Panc1 (cell line): ENCODE results near the gene KCNJ12. TPM values are rescaled to one million over a fixed set of nuclear protein-coding genes. Genes with fewer than 3 reads are reported as not detected.
"Not testable (repeated sequence)": the region's sequence is repeated elsewhere in the genome, so short reads cannot be mapped to it uniquely, and the experiment has no call there.

Source experiments
- ATAC-seq: fragments of 200-7000 bp; cut with Tn5 transposase; 2 replicates; pipeline ENCODE4 v1.9.1; 2020; ENCODE audit warnings: mild to moderate bottlenecking, moderate library complexity
- Bru-seq: library from RNA; stranded (reverse); fragments of 400-500 nt; gene quantifications from one replicate; lab custom pipeline; 2021; lab: Mats Ljungman, UMichigan
- BruChase-seq, 2 experiments: library from RNA; stranded (reverse); fragments of 400-500 nt; gene quantifications; one replicate each; lab custom pipeline; 2021; lab: Mats Ljungman, UMichigan
- BruUV-seq: library from RNA; stranded (reverse); fragments of 400-500 nt; replicated peaks from 2 replicates; lab custom pipeline; 2021; lab: Mats Ljungman, UMichigan
- CTCF ChIA-PET: fragments of 300-600 bp; sonication (Branson Sonifier 250); formaldehyde crosslinking; loops from one replicate; lab custom pipeline; 2022; ENCODE audit warnings: antibody characterized with exemption; lab: Charles Lee
- POLR2A ChIA-PET: fragments of 300-600 bp; sonication (Branson Sonifier 250); formaldehyde crosslinking; loops from one replicate; lab custom pipeline; 2022; ENCODE audit warnings: antibody characterized with exemption; lab: Charles Lee
- DNase-seq: peaks from one replicate; pipeline ENCODE4 v3.0.0-alpha.2; 2010; ENCODE audit warnings: low read depth, low spot score
- H3K27ac ChIP-seq: 2 replicates; pipeline ENCODE4 v1.5.1; 2011; ENCODE audit warnings: mild to moderate bottlenecking, low read length, inconsistent platforms
- H3K27me3 ChIP-seq: fragments of 200-500 bp; sonication (Bioruptor generic); 2 replicates; pipeline ENCODE4 v1.6.0; 2014; ENCODE audit warnings: low read length, inconsistent platforms; ENCODE audit not compliant: control insufficient read depth, insufficient read depth
- H3K36me3 ChIP-seq: fragments of 200-500 bp; sonication (Bioruptor generic); 2 replicates; pipeline ENCODE4 v1.5.1; 2014; ENCODE audit warnings: inconsistent platforms, mild to moderate bottlenecking, low read length, moderate library complexity; ENCODE audit not compliant: control insufficient read depth, insufficient read depth
- H3K4me1 ChIP-seq: 2 replicates; pipeline ENCODE4 v1.5.1; 2011; ENCODE audit warnings: inconsistent platforms, mild to moderate bottlenecking, low read length, moderate library complexity; ENCODE audit not compliant: control insufficient read depth, insufficient read depth
- H3K4me3 ChIP-seq, 2 experiments: 2 replicates each; pipeline ENCODE4 v1.5.1; 2011 to 2012; ENCODE audit warnings: low read depth in 2 of 2, low read length in 2 of 2, mild to moderate bottlenecking in 2 of 2, inconsistent platforms in 1 of 2, moderate library complexity in 1 of 2
- H3K9me3 ChIP-seq: fragments of 200-500 bp; sonication (Bioruptor generic); 2 replicates; pipeline ENCODE4 v1.5.1; 2014; ENCODE audit warnings: low read depth, mild to moderate bottlenecking, inconsistent platforms, low read length, moderate library complexity; ENCODE audit not compliant: control insufficient read depth, insufficient read depth
- POLR2AphosphoS5 ChIP-seq: IDR thresholded peaks from 2 replicates; pipeline ENCODE4 v1.6.1; 2012; ENCODE audit warnings: mild to moderate bottlenecking, low read depth, low read length, moderate library complexity
- SIN3A ChIP-seq: IDR thresholded peaks from 2 replicates; pipeline ENCODE4 v1.6.1; 2012; ENCODE audit warnings: low read depth, mild to moderate bottlenecking, low read length, moderate library complexity, borderline replicate concordance; ENCODE audit not compliant: insufficient read depth
- TCF7L2 ChIP-seq: IDR thresholded peaks from 2 replicates; pipeline ENCODE4 v1.6.1; 2011; ENCODE audit warnings: mild to moderate bottlenecking, low read depth, low read length, inconsistent platforms
- in situ Hi-C: cut with HindIII; loops from 2 replicates; pipeline ENCODE4 v1.10.0; 2016; ENCODE audit warnings: low sequenced_read_pairs, low pct_unique_long_range_greater_than_20kb
- intact Hi-C: fragments of 100-400 bp; cut with micrococcal nuclease; formaldehyde crosslinking; loops from one replicate; pipeline ENCODE4 v1.10.0; 2022; ENCODE audit not compliant: unreplicated experiment
- long read RNA-seq: library from polyadenylated mRNA; unstranded; transcript quantifications from one replicate; pipeline ENCODE4 v2.0.0, GENCODE V29; 2021; ENCODE audit not compliant: unreplicated experiment
- polyA plus RNA-seq: library from polyadenylated mRNA; unstranded; fragments of >200 nt; gene quantifications from one replicate; pipeline ENCODE4 v1.2.1, GENCODE V29; 2012; ENCODE audit warnings: missing spikeins; ENCODE audit not compliant: insufficient read length
- total RNA-seq: library from RNA; stranded (reverse); gene quantifications from one replicate; pipeline ENCODE4 v1.2.1, GENCODE V29; 2021; ENCODE audit not compliant: unreplicated experiment
- TF ChIP-seq, protein P1 (sequence below): fragments of 450-650 bp; IDR thresholded peaks from 2 replicates; pipeline ENCODE4 v1.5.1; 2017; ENCODE audit warnings: mild to moderate bottlenecking
- TF ChIP-seq, protein P2 (sequence below), 2 experiments: IDR thresholded peaks; 2 replicates each; pipeline ENCODE4 v1.6.1; 2011 to 2012; ENCODE audit warnings: low read depth in 2 of 2, control low read depth in 1 of 2, low read length in 1 of 2, mild to moderate bottlenecking in 1 of 2, moderate library complexity in 1 of 2; ENCODE audit not compliant: insufficient read depth in 1 of 2

Gene KCNJ12
- 2.7 TPM for total RNA-seq
- 2.9 TPM for polyA plus RNA-seq
- percentile 35 among the genes with signal in this experiment for Bru-seq, nascent RNA
- BruChase-seq, experiment 1, labeled RNA remaining after a 2-hour chase = percentile 38 among the genes with signal in this experiment
- BruChase-seq, experiment 2, labeled RNA remaining after a 6-hour chase = percentile 35 among the genes with signal in this experiment
- long read RNA-seq, full-length matches to known transcripts = 6 of 12 reads
- long read RNA-seq, partial matches to known transcripts = 0 of 12 reads
- long read RNA-seq, other reads (novel, unspliced or antisense) = 6 of 12 reads

DNA sequence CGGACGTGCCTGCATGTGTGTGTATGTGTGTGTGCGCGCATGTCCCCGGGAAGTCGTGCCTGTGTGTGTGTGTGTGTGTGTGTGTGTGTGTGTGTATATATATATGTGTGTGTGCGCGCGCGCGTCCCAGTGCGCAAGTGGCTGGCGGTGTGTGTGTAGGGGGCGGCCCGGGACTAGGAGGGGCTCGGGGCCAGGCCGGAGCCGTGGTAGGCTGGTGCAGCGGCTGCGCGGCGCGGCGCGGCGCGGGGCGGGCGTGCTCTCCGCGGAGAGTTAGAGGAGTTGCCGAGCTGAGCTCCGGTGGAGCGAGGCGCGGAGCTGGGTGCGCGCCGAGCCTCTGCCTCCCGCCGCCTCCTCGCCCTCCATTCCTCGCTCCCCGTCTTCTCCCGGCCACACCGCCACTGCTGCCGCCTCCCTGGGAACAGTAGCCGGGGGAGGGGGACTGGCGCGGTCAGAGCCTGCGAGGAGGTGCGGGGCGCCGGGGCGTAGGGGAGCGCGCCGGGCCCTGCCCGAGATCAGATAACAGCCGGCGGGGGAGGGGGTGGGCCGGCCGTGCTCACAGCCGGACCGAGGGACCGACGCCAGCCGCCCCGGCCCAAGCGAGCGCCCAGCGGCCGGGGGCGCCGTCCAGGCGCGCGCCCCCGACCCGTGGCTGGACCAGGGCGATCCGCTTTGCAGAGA, at the start of gene KCNJ12:
TSS of gene KCNJ12 (plus strand) at position 277 of the 678 bp plus-strand sequence. CDS start 38,986 bp downstream, outside the sequence.
- Histone ChIP-seq H3K4me3 (peak within 1 kb of the TSS; percentile 44 to 45), H3K27ac (no peak within 1 kb of the TSS), H3K27me3 (no peaks in the 10 kb centered on the region), H3K9me3 (no peaks in the 10 kb centered on the region), H3K36me3 (no peaks in the 10 kb centered on the region; the same call in 1 of the 2 replicates), H3K4me1 (no peaks in the 10 kb centered on the region)
- ChIA-PET POLR2A (interaction anchor here (0.5 kb wide), 1 partner anchor 1842 kb away, joined by 3 read pairs; no protein-coding TSS in a partner anchor), CTCF (interaction anchor here (0.5 kb wide), 1 partner anchor 257 kb away, joined by 4 read pairs; no protein-coding TSS in a partner anchor)
- TF ChIP-seq TCF7L2 = no peak
- TF ChIP-seq, protein P1, sequence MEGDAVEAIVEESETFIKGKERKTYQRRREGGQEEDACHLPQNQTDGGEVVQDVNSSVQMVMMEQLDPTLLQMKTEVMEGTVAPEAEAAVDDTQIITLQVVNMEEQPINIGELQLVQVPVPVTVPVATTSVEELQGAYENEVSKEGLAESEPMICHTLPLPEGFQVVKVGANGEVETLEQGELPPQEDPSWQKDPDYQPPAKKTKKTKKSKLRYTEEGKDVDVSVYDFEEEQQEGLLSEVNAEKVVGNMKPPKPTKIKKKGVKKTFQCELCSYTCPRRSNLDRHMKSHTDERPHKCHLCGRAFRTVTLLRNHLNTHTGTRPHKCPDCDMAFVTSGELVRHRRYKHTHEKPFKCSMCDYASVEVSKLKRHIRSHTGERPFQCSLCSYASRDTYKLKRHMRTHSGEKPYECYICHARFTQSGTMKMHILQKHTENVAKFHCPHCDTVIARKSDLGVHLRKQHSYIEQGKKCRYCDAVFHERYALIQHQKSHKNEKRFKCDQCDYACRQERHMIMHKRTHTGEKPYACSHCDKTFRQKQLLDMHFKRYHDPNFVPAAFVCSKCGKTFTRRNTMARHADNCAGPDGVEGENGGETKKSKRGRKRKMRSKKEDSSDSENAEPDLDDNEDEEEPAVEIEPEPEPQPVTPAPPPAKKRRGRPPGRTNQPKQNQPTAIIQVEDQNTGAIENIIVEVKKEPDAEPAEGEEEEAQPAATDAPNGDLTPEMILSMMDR = no peak
- TF ChIP-seq, protein P2, sequence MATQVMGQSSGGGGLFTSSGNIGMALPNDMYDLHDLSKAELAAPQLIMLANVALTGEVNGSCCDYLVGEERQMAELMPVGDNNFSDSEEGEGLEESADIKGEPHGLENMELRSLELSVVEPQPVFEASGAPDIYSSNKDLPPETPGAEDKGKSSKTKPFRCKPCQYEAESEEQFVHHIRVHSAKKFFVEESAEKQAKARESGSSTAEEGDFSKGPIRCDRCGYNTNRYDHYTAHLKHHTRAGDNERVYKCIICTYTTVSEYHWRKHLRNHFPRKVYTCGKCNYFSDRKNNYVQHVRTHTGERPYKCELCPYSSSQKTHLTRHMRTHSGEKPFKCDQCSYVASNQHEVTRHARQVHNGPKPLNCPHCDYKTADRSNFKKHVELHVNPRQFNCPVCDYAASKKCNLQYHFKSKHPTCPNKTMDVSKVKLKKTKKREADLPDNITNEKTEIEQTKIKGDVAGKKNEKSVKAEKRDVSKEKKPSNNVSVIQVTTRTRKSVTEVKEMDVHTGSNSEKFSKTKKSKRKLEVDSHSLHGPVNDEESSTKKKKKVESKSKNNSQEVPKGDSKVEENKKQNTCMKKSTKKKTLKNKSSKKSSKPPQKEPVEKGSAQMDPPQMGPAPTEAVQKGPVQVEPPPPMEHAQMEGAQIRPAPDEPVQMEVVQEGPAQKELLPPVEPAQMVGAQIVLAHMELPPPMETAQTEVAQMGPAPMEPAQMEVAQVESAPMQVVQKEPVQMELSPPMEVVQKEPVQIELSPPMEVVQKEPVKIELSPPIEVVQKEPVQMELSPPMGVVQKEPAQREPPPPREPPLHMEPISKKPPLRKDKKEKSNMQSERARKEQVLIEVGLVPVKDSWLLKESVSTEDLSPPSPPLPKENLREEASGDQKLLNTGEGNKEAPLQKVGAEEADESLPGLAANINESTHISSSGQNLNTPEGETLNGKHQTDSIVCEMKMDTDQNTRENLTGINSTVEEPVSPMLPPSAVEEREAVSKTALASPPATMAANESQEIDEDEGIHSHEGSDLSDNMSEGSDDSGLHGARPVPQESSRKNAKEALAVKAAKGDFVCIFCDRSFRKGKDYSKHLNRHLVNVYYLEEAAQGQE (IDR thresholded peaks at IDR 0.05; ENCODE audit: insufficient read depth in 1 of 2, low read depth in 2 of 2, low read length in 1 of 2) = no peak
- no peak for TF ChIP-seq POLR2AphosphoS5
- no peak for TF ChIP-seq SIN3A
- intact Hi-C loops (no loop called here), in situ Hi-C loops (no loop called here)
- no peak for DNase-seq
- no TSS peak for BruUV-seq
- ATAC-seq = peak; percentile 73

DNA sequence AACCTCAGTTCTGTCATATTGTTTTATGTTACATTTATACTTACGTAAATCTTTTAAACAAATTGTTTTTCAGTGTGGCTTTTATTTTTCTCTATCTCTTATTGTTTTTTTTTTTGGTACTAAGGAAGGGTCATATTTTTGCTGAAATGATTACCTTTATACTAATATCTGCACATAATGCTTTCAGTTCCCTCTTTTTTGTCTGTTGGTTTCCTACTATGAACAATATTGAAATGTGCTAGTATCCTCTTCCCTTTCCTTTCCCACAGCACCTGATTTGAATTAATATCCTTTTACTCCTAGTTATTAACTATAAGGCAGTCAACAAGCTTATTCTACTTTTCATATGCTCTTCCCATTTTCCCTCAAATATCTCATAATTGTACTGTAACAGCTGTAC, 48.2 kb upstream of the KCNJ12 start:
- H3K4me1 ChIP-seq, CTCF ChIA-PET, BruUV-seq: not testable (repeated sequence)

DNA sequence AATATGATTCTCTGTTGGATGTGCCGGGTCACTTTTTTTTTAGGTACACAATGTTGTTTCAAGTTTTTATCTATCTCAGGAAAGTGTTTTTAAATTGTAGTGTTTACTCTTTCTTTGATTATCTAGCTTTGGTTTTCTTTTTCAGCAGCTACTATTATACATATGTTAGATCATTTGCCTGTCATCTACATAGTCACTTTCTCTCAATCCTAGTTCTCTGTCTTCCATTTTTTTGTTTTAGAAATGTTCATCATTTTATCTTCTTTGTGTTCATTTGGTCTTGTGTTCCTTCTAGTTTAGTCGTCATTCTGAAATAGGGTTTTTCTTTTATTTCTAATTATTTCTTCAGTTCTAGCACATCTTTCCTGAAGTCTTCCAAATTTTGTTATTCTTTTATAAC, 47.4 kb upstream of the KCNJ12 start:
- H3K36me3 ChIP-seq, H3K4me1 ChIP-seq, POLR2A ChIA-PET, H3K27ac ChIP-seq, CTCF ChIA-PET, H3K4me3 ChIP-seq, ATAC-seq, BruUV-seq, H3K9me3 ChIP-seq, intact Hi-C loops, H3K27me3 ChIP-seq, in situ Hi-C loops, DNase-seq: not testable (repeated sequence)

More for the DNA sequence above, 48.2 kb upstream of the KCNJ12 start:
- H3K4me3 ChIP-seq, H3K36me3 ChIP-seq, ATAC-seq, H3K27me3 ChIP-seq, POLR2A ChIA-PET, DNase-seq, in situ Hi-C loops, intact Hi-C loops, H3K27ac ChIP-seq, H3K9me3 ChIP-seq: not testable (repeated sequence)
